Measurements from ENCODE around the gene NUDC.

DNA sequence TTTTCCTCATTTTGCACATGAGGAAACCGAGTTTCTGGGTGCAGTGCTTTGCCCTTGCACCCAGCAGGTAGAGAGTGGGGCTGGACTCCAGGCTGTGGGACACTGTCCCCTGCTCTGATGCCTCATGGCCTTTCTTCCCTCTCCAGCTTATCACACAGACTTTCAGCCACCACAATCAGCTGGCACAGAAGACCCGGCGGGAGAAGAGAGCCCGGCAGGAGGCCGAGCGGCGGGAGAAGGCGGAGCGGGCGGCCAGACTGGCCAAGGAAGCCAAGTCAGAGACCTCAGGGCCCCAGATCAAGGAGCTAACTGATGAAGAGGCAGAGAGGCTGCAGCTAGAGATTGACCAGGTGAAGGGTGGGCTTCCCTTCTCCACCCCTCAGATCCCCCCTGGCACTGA is 19.8 kb downstream of the NUDC start:
- TF ChIP-seq, protein P1, sequence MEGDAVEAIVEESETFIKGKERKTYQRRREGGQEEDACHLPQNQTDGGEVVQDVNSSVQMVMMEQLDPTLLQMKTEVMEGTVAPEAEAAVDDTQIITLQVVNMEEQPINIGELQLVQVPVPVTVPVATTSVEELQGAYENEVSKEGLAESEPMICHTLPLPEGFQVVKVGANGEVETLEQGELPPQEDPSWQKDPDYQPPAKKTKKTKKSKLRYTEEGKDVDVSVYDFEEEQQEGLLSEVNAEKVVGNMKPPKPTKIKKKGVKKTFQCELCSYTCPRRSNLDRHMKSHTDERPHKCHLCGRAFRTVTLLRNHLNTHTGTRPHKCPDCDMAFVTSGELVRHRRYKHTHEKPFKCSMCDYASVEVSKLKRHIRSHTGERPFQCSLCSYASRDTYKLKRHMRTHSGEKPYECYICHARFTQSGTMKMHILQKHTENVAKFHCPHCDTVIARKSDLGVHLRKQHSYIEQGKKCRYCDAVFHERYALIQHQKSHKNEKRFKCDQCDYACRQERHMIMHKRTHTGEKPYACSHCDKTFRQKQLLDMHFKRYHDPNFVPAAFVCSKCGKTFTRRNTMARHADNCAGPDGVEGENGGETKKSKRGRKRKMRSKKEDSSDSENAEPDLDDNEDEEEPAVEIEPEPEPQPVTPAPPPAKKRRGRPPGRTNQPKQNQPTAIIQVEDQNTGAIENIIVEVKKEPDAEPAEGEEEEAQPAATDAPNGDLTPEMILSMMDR (IDR thresholded peaks at IDR 0.05): no peak
- TF ChIP-seq, protein P2, sequence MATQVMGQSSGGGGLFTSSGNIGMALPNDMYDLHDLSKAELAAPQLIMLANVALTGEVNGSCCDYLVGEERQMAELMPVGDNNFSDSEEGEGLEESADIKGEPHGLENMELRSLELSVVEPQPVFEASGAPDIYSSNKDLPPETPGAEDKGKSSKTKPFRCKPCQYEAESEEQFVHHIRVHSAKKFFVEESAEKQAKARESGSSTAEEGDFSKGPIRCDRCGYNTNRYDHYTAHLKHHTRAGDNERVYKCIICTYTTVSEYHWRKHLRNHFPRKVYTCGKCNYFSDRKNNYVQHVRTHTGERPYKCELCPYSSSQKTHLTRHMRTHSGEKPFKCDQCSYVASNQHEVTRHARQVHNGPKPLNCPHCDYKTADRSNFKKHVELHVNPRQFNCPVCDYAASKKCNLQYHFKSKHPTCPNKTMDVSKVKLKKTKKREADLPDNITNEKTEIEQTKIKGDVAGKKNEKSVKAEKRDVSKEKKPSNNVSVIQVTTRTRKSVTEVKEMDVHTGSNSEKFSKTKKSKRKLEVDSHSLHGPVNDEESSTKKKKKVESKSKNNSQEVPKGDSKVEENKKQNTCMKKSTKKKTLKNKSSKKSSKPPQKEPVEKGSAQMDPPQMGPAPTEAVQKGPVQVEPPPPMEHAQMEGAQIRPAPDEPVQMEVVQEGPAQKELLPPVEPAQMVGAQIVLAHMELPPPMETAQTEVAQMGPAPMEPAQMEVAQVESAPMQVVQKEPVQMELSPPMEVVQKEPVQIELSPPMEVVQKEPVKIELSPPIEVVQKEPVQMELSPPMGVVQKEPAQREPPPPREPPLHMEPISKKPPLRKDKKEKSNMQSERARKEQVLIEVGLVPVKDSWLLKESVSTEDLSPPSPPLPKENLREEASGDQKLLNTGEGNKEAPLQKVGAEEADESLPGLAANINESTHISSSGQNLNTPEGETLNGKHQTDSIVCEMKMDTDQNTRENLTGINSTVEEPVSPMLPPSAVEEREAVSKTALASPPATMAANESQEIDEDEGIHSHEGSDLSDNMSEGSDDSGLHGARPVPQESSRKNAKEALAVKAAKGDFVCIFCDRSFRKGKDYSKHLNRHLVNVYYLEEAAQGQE (IDR thresholded peaks at IDR 0.05; ENCODE audit: insufficient read depth in 1 of 2, low read depth in 2 of 2, low read length in 1 of 2): no peak

Data from Panc1 (cell line).